ENCODE data around the gene DPYSL5. TPM values are rescaled to one million over a fixed set of nuclear protein-coding genes. Genes with fewer than 3 reads are reported as not detected.

The DPYSL5 gene
- total and polyA plus RNA-seq, 2 donors (not counting 1 experiment from before 2014, with no cell fraction given), result not detected

- no peak overlapping the region for H3K4me2 ChIP-seq (replicated peaks; ENCODE audit: low read depth, low read length, poor library complexity, severe bottlenecking)
- no peak overlapping the region for H3K9ac ChIP-seq (ENCODE audit: low read length)
- Mint-ChIP-seq H3K4me3 (no peak overlapping the region), H3K27ac (no peak overlapping the region), H3K9me3 (ENCODE audit: insufficient read depth) (no peaks in the 10 kb centered on the region), H3K4me1 (peaks cover 11% of the 10 kb centered on the region), H3K27me3 (peaks cover 24% of the 10 kb centered on the region)
- ATAC-seq (ENCODE audit: low read depth) (no peak), DNase-seq (no peak)
- TF ChIP-seq CTCF (IDR thresholded peaks at IDR 0.05), result no peak
- no peak for TF ChIP-seq EZH2 (IDR thresholded peaks at IDR 0.05; ENCODE audit: borderline replicate concordance, insufficient read depth, low read depth, low read length, poor library complexity, severe bottlenecking)
- intact Hi-C loops (cut with micrococcal nuclease), result no loop called here
- POLR2A ChIA-PET, result no interaction called here
- H2AFZ ChIP-seq (ENCODE audit: insufficient read depth, low read depth, low read length, poor library complexity, severe bottlenecking), result no peak overlapping the region
- no peaks in the 10 kb centered on the region for H3K36me3 ChIP-seq (replicated peaks in 1 of 2; ENCODE audit: control extremely low read depth in 1 of 2, control insufficient read depth in 1 of 2, extremely low read depth in 1 of 2, insufficient read depth in 2 of 2, low read length in 1 of 2)
- no peaks in the 10 kb centered on the region for H3K9me3 ChIP-seq (ENCODE audit: control extremely low read depth in 1 of 3, control insufficient read depth in 2 of 3, insufficient read depth in 1 of 3, low read length in 2 of 3)
- H3K27ac ChIP-seq (ENCODE audit: low read length in 2 of 2), result no peak overlapping the region
- H3K79me2 ChIP-seq (ENCODE audit: control insufficient read depth, insufficient read depth, low read length), result no peaks in the 10 kb centered on the region
- peaks cover 11 to 14% of the 10 kb centered on the region in 2 donors for H3K4me1 ChIP-seq (ENCODE audit: control insufficient read depth in 2 of 2, insufficient read depth in 2 of 2, low read length in 2 of 2)
- no peak overlapping the region for H3K4me3 ChIP-seq (ENCODE audit: control extremely low read depth in 1 of 5, extremely low read depth in 1 of 5, insufficient read depth in 1 of 5, low read depth in 2 of 5, low read length in 4 of 5)
- no peaks in the 10 kb centered on the region for H4K20me1 ChIP-seq (ENCODE audit: control insufficient read depth, insufficient read depth, low read length, poor library complexity, severe bottlenecking)
- WGBS (ENCODE audit: insufficient coverage), result 89% methylated on average over 8 of the region's 8 CpGs
- CTCF ChIA-PET, result no interaction called here
- H3K27me3 ChIP-seq (replicated peaks in 1 of 4; ENCODE audit: control extremely low read depth in 1 of 4, control insufficient read depth in 3 of 4, insufficient read depth in 4 of 4, low read length in 3 of 4), result peaks cover 0 to 5% (median 0%) of the 10 kb centered on the region in 4 experiments
These were observed 36.0 kb downstream of the DPYSL5 start for GRCh38 chr2:26883956-26884355.

- WGBS (ENCODE audit: insufficient coverage), result 82% methylated on average over 3 of the region's 3 CpGs
- Mint-ChIP-seq H3K4me3 (no peak overlapping the region), H3K27ac (no peak overlapping the region), H3K9me3 (ENCODE audit: insufficient read depth) (no peaks in the 10 kb centered on the region), H3K27me3 (peaks cover 22% of the 10 kb centered on the region), H3K4me1 (peaks cover 11% of the 10 kb centered on the region)
- Histone ChIP-seq H2AFZ (ENCODE audit: insufficient read depth, low read depth, low read length, poor library complexity, severe bottlenecking) (no peak overlapping the region), H3K27ac (ENCODE audit: low read length in 2 of 2) (no peak overlapping the region), H3K79me2 (ENCODE audit: control insufficient read depth, insufficient read depth, low read length) (no peaks in the 10 kb centered on the region), H4K20me1 (ENCODE audit: control insufficient read depth, insufficient read depth, low read length, poor library complexity, severe bottlenecking) (no peaks in the 10 kb centered on the region), H3K36me3 (replicated peaks in 1 of 2; ENCODE audit: control extremely low read depth in 1 of 2, control insufficient read depth in 1 of 2, extremely low read depth in 1 of 2, insufficient read depth in 2 of 2, low read length in 1 of 2) (no peaks in the 10 kb centered on the region), H3K27me3 (replicated peaks in 1 of 4; ENCODE audit: control extremely low read depth in 1 of 4, control insufficient read depth in 3 of 4, insufficient read depth in 4 of 4, low read length in 3 of 4) (peaks cover 0 to 5% (median 0%) of the 10 kb centered on the region in 4 experiments), H3K9ac (ENCODE audit: low read length) (no peak overlapping the region), H3K4me2 (replicated peaks; ENCODE audit: low read depth, low read length, poor library complexity, severe bottlenecking) (no peak overlapping the region), H3K9me3 (ENCODE audit: control extremely low read depth in 1 of 3, control insufficient read depth in 2 of 3, insufficient read depth in 1 of 3, low read length in 2 of 3) (no peaks in the 10 kb centered on the region), H3K4me3 (ENCODE audit: control extremely low read depth in 1 of 5, extremely low read depth in 1 of 5, insufficient read depth in 1 of 5, low read depth in 2 of 5, low read length in 4 of 5) (no peak overlapping the region), H3K4me1 (ENCODE audit: control insufficient read depth in 2 of 2, insufficient read depth in 2 of 2, low read length in 2 of 2) (peaks cover 11 to 14% of the 10 kb centered on the region in 2 donors)
- intact Hi-C loops (cut with micrococcal nuclease), result no loop called here
- CTCF ChIA-PET, result no interaction called here
- POLR2A ChIA-PET, result no interaction called here
- DNase-seq (no peak), ATAC-seq (ENCODE audit: low read depth) (no peak)
- no peak for TF ChIP-seq CTCF (IDR thresholded peaks at IDR 0.05)
- no peak for TF ChIP-seq EZH2 (IDR thresholded peaks at IDR 0.05; ENCODE audit: borderline replicate concordance, insufficient read depth, low read depth, low read length, poor library complexity, severe bottlenecking)
These were observed 36.6 kb downstream of the DPYSL5 start for GRCh38 chr2:26884486-26884885.

All from B cell (primary cell).